Ovary (tissue), 9 donors: ENCODE data around the gene RALGAPB. TPM values are rescaled to one million over a fixed set of nuclear protein-coding genes. Genes with fewer than 3 reads are reported as not detected.
A peak's percentile ranks its signal among the peaks of the same experiment; 100 is the strongest.

Experiments used
- DNase-seq, 5 donors: peaks; one replicate each; pipeline ENCODE4 v3.0.0-alpha.2; 2019 to 2020
- H3K27ac ChIP-seq, 2 donors: fragments of 200-600 bp; one replicate each; pipeline versions ENCODE4 v1.5.1 to v1.8.0; 2019 to 2022
- H3K27me3 ChIP-seq: fragments of 200-600 bp; one replicate; pipeline ENCODE4 v1.8.0; 2022
- H3K36me3 ChIP-seq: fragments of 200-600 bp; sonication (generic); one replicate; pipeline ENCODE4 v1.5.1; 2019
- H3K4me1 ChIP-seq: one replicate; pipeline ENCODE4 v1.8.1; 2013; ENCODE audit warnings: mild to moderate bottlenecking, moderate library complexity; ENCODE audit not compliant: insufficient read depth
- H3K4me3 ChIP-seq: fragments of 200-600 bp; sonication (generic); one replicate; pipeline ENCODE4 v1.5.1; 2017
- H3K9me3 ChIP-seq, 2 donors: fragments of 200-600 bp in 1 of 2; sonication (generic) in 1 of 2; one replicate each; pipeline versions ENCODE4 v1.5.1 to v1.8.1; 2013 to 2019; ENCODE audit warnings: mild to moderate bottlenecking in 1 of 2, moderate library complexity in 1 of 2
- CTCF ChIP-seq, 3 donors: fragments of 450-650 bp in 2 of 3; fragments of 200-600 bp in 1 of 3; IDR thresholded peaks; one replicate each; pipeline versions ENCODE4 v1.5.1 to v1.8.0; 2016 to 2022; ENCODE audit warnings: antibody characterized with exemption in 3 of 3, mild to moderate bottlenecking in 1 of 3
- EP300 ChIP-seq: sonication (generic); formaldehyde crosslinking; IDR thresholded peaks from one replicate; pipeline ENCODE4 v1.6.1; 2017; ENCODE audit warnings: antibody characterized with exemption
- WGBS, 3 donors: extraction: QIAGEN DNeasy Blood & Tissue Kit in 1 of 3; methylation state at CpG; one replicate each; pipeline versions ENCODE4 v1.1.5 to v1.1.7; 2013 to 2017; 5-methylcytosine and 5-hydroxymethylcytosine counted together
- intact Hi-C, 4 donors: fragments of 100-400 bp; cut with DNase I; formaldehyde crosslinking; loops; one replicate each; pipeline versions ENCODE4 v1.11.0 to v1.15.1; 2022 to 2023
- microRNA counts: library from miRNA; unstranded; fragments of <30 nt; microRNA quantifications from one replicate; lab custom pipeline; 2016
- microRNA-seq, 3 donors: library from miRNA; unstranded; fragments of <30 nt; microRNA quantifications; one replicate each; pipeline versions ENCODE4 to v1.2.0, GENCODE V29; 2019 to 2020
- polyA plus RNA-seq, 2 donors: library from polyadenylated mRNA; stranded (reverse); fragments of 200-250 nt in 1 of 2; fragments of 350-450 nt in 1 of 2; fragmentation: Illumina TruSeq in 1 of 2; extraction: RNeasy Lipid Tissue Mini Kit (QIAGEN cat#74804) in 1 of 2; gene quantifications; one replicate each; pipeline ENCODE4 v1.2.3, GENCODE V29; 2013 to 2014
- small RNA-seq: library from RNA; depleted of rRNA; stranded (forward); fragments of <200 nt; gene quantifications from one replicate; pipeline ENCODE3, GENCODE V24; 2016
- total RNA-seq, 7 donors: library from RNA; depleted of rRNA in 2 of 7; stranded (reverse); fragments of >200 nt in 2 of 7; fragmentation: NEBNext Ultra II Directional in 3 of 7; extraction: Animal tissue kit (Norgen Biotek cat#: 25700) in 3 of 7; gene quantifications; one replicate each; pipeline versions ENCODE4 v1.1.0 to v1.2.4, GENCODE V29; 2016 to 2023
- donor health status: DM: no; HTN: no; CAD: no; lungs with moderate emphysema.
- donor health status: DM: no; HTN: no; CAD: no.
- donor health status: Bipolar disorder and iron deficiency.
- donor health status: DM: yes; HTN: yes; CAD: no.
- donor health status: DM: no; HTN: no; CAD: no.
- donor health status: DM: yes; HTN: yes; CAD: no.

RALGAPB gene
- total and polyA plus RNA-seq, 9 donors, result 10.4 to 41.3 (median 30.0) TPM

GRCh38 chr20:38626921-38627659 lies 154.4 kb downstream of the RALGAPB start:
- no peak for DNase-seq
- 82 to 86% (median 83%) methylated on average over 9 to 10 of the region's 10 CpGs for WGBS, 3 donors
- Histone ChIP-seq H3K36me3 (no peaks in the 10 kb centered on the region), H3K9me3 (no peaks in the 10 kb centered on the region), H3K27ac (no peak overlapping the region), H3K4me1 (no peaks in the 10 kb centered on the region), H3K4me3 (no peak overlapping the region), H3K27me3 (no peaks in the 10 kb centered on the region)
- intact Hi-C loops, result loop anchor here in 1 of 4 donors (10.0 kb wide), 1 partner anchor 62 kb away; no protein-coding TSS in a partner anchor
- TF ChIP-seq CTCF (IDR thresholded peaks at IDR 0.05), result no peak
- no peak for TF ChIP-seq EP300

MicroRNA genes within 50 kb of the gene (microRNA counts, 767-probe panel; counts per million panel counts)
- 530 counts per million, percentile 78 among the panel's probes with 10 or more counts for microRNA hsa-miR-548o-3p (lab: Ali Mortazavi, UCI)

Small RNA genes within 50 kb of the gene (microRNA-seq; reads per million reads assigned to microRNA genes)
- 0 reads per million in 3 donors for gene MIR548O2

Small RNA genes within 50 kb of the gene (small RNA-seq; reads per million reads assigned to genes)
- not detected for gene MIR548O2
- gene RF00056, result not detected
- 12.1 reads per million, percentile 85 among the genes with 10 or more reads in this experiment for gene SNORA60
- 2.0 reads per million, percentile 72 among the genes with 10 or more reads in this experiment for gene SNORA71A
- 2.6 reads per million, percentile 74 among the genes with 10 or more reads in this experiment for gene SNORA71B
- gene SNORA71C, result 0.25 reads per million
- 107 reads per million, percentile 91 among the genes with 10 or more reads in this experiment for gene SNORA71D
- not detected for gene SNORA71E

Other genes starting within 250 kb of the RALGAPB start
- gene KIAA1755, start 212.1 kb upstream of the RALGAPB start, total RNA-seq, result 10 to 100 TPM in 5 of 7 donors, 1 to 10 TPM in 2; 4.4 to 29.7 (median 16.9) TPM
- gene KIAA1755, start 212.1 kb upstream of the RALGAPB start, polyA plus RNA-seq, result 10 to 100 TPM in 1 of 2 donors, 1 to 10 TPM in 1; 9.6 to 11.8 TPM
- gene BPI, start 168.7 kb upstream of the RALGAPB start, total RNA-seq, result 1 to 10 TPM in 3 of 7 donors, under 1 TPM in 3, not detected in 1; 0.43 to 1.8 (median 0.74) TPM
- 1 to 10 TPM; 2.4 to 2.9 TPM for gene BPI, start 168.7 kb upstream of the RALGAPB start, polyA plus RNA-seq
- gene LBP, start 126.4 kb upstream of the RALGAPB start, total RNA-seq, result under 1 TPM in 3 of 7 donors, not detected in 4; 0.12 to 0.20 (median 0.15) TPM
- under 1 TPM in 1 of 2 donors, not detected in 1; 0.20 TPM for gene LBP, start 126.4 kb upstream of the RALGAPB start, polyA plus RNA-seq
- gene SNHG17, start 37.5 kb upstream of the RALGAPB start, total RNA-seq, result 10 to 100 TPM; 22.9 to 72.2 (median 40.1) TPM
- 10 to 100 TPM; 22.8 to 41.7 TPM for gene SNHG17, start 37.5 kb upstream of the RALGAPB start, polyA plus RNA-seq
- gene ADIG, start 108.4 kb downstream of the RALGAPB start, total RNA-seq, result not detected
- not detected for gene ADIG, start 108.4 kb downstream of the RALGAPB start, polyA plus RNA-seq
- not detected for gene ARHGAP40, start 129.0 kb downstream of the RALGAPB start, total RNA-seq
- not detected for gene ARHGAP40, start 129.0 kb downstream of the RALGAPB start, polyA plus RNA-seq